GM21723 (cell line): ENCODE measurements around the gene EML1.
"Not testable (repeated sequence)": the region's sequence is repeated elsewhere in the genome, so short reads cannot be mapped to it uniquely, and the experiment has no call there.

Source experiments
- ATAC-seq: cut with Tn5 transposase; IDR thresholded peaks from one replicate; pipeline ENCODE4 v1.9.1; 2021; ENCODE audit warnings: mild to moderate bottlenecking, moderate library complexity; ENCODE audit not compliant: unreplicated experiment

The EML1 gene

GRCh38 chr14:99755629-99756603 is 37.3 kb upstream of the EML1 start:
- no peak for ATAC-seq

- no peak for ATAC-seq
These were observed 36.4 kb upstream of the EML1 start for GRCh38 chr14:99756796-99757195.

GRCh38 chr14:99757331-99758070 is 35.7 kb upstream of the EML1 start:
- ATAC-seq: no peak

DNA sequence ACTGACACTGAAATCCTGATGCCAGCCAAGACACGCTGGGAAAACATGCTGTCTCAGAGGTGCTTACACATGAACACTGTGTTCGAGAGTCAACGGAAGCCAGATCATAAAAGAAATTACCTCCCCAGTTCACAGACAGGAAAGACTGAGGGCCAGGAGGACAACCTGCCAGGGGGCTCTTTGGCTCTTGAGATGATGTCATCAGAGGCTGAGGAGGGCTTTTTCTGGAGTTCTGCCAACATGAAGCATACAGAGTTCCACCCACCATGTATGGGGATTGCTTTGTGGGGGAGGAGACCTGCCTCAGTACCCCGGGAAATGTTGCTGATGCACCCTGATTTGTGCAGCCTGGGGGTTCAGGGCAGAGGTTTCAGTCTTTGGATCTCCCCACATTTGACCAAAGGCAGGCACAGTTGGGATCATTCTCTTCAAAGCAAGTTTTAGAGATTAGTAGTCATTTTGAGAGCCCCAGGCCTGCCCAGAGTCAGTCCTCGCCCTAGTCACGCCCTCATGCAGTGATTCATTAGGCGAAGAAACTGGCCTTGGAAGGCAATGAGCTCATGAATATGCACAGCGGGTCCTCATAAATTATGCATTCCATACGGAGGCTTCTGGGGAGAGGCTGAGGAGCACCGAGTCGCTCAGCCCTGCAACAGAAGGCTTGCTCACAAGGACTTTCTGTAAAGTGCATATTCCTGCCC is 34.9 kb upstream of the EML1 start:
- no peak for ATAC-seq

- no peak for ATAC-seq
These were observed 34.2 kb upstream of the EML1 start for GRCh38 chr14:99758872-99759545.

DNA sequence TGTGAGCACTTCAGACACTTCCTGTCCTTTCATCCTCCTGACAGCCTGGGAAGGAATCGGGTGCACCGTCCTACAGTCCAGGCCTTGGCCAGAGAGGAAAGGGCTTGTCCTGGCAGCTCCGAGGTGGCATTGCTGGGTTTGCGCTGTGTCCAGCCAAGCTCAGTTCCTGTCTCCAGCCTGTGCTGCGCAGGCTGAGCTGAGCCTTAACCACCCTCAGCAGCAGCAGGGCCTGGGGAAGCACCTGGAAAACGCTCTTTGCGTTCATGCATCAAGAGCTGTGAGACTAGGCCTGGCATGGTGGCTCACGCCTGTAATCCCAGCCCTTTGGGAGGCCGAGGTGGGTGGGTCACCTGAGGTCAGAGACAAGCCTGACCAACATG is 33.7 kb upstream of the EML1 start:
- no peak for ATAC-seq

GRCh38 chr14:99760817-99761216 is 32.4 kb upstream of the EML1 start:
- no peak for ATAC-seq

DNA sequence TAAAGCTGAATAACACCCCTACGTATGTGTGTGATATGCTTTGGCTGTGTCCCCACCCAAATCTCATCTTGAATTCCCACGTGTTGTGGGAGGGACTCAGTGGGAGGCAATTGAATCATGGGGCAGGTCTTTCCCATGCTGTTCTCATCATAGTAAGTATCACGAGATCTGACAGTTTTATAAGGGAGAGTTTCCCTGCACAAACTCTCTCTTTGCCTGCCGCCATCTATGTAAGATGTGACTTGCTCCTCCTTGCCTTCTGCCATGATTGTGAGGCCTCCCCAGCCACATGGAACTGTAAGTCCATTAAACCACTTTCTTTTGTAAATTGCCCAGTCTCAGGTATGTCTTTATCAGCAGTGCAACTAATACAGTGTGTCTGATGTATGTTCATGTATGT is 30.3 kb upstream of the EML1 start:
- not testable (repeated sequence) for ATAC-seq

- no peak for ATAC-seq
These were observed 29.5 kb upstream of the EML1 start for GRCh38 chr14:99763527-99764221.

GRCh38 chr14:99764222-99764706 is 28.9 kb upstream of the EML1 start:
- ATAC-seq: no peak

GRCh38 chr14:99768381-99768780 is 24.8 kb upstream of the EML1 start:
- ATAC-seq: no peak

GRCh38 chr14:99769123-99769522 is 24.1 kb upstream of the EML1 start:
- ATAC-seq: no peak

GRCh38 chr14:99769799-99770198 is 23.4 kb upstream of the EML1 start:
- ATAC-seq: no peak

GRCh38 chr14:99772371-99773283 is 20.6 kb upstream of the EML1 start:
- no peak for ATAC-seq

DNA sequence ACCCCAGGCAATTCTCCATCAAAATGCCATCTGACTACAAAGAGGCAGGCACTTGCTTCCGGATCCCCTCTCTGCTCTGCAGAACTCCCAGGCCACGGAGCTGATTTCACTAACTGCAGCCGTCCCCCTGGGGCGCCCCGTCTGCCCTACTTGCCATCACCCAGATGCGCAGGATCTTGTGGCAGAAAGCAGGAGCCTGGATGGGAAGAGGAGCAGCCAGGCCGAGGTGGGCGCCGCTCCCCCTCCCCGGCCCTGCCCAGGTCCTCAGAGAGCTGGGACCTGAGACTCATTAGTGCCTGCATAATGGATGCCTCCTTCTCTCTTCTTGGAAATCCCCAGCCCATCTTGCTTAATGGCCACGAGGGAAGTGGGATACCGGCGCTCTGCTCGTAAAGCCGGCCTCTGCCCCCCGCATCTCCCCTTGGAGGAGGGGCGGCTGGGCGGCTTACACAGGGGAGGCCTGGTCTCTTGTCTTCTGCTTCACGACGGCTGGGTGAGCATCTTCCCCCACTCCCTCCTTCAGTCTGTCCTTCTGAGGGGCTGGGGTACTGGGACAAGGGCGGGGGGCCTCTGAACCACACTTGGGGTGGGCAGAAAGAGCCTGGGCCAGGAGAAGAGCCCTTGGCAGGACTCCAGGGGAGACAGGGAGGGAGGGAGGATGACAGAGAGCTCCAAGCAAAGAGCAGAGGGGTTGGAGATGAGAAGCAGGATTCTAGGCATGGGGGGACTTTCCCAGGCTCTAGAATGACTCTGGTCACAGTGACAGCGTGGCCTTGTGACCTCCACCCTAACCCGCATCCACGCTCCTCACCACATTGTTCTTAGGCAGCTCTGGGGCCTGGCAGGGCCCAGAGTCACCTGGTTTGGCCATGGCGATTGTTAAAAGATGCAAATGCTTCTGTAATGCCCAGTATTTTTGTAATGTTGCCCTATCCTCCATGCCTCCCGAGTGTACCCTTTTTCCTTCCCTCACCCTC is 19.4 kb upstream of the EML1 start:
- no peak for ATAC-seq

DNA sequence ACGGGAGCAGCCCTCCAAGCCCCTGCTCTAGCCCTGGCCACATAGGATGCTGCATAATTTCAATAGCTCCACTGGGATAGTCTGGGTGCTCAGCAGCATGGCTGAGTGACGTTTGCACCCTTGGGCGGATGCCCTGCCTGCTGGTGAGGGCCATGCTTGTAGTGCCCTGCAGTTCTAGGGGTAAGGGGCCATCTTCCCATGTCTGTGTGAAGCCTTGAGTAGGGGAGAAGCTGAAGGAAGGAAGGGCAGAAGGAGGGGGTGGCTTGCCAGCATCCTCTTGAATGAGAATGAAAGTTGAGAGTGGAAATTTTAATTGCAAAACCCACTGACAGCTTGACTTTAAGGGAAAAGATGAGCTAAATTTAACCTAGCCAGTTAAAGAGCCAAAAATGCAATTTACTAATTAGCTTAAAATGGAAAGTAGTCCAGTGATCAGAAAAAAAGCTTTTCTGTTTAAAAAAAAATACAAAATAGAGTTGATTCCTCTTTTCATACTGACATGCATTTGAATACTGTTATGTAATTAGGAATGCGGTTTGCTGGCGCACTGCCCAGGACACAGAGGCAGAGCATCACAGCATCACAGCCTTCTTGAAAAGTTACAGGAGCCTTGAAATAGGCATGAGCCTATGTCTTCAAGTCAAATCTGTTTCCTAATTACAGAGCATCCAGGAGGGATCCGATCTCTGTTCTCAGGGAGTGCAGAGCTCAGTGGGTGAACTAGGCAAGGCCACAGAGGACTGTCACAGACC is 18.5 kb upstream of the EML1 start:
- no peak for ATAC-seq

- no peak for ATAC-seq
These were observed 17.9 kb upstream of the EML1 start for GRCh38 chr14:99775351-99775750.
